ENCODE data around the gene NOC4L. TPM values are rescaled to one million over a fixed set of nuclear protein-coding genes. Genes with fewer than 3 reads are reported as not detected.

The NOC4L gene
- total RNA-seq, 6 experiments from 2014 or later, result 7.4 to 9.7 (median 8.3) TPM

GRCh38 chr12:132118876-132119275, 25.4 kb upstream of the NOC4L start:
- WGBS (ENCODE audit: insufficient coverage, low coverage, low lambda C conversion rate, missing lambda C conversion rate), result no CpG with 5 or more reads among the region's 22 CpGs
- Histone ChIP-seq H3K4me1 (no peaks in the 10 kb centered on the region), H3K27ac (no peak overlapping the region), H3K27me3 (no peaks in the 10 kb centered on the region), H3K36me3 (peaks cover 0 to 48% (median 18%) of the 10 kb centered on the region in 4 donors), H3K9me3 (no peaks in the 10 kb centered on the region), H3K4me3 (no peak overlapping the region)
- intact Hi-C loops (cut with DNase I), result no loop called here
- TF ChIP-seq POLR2A (IDR thresholded peaks at IDR 0.05), result no peak
- TF ChIP-seq, protein P1, sequence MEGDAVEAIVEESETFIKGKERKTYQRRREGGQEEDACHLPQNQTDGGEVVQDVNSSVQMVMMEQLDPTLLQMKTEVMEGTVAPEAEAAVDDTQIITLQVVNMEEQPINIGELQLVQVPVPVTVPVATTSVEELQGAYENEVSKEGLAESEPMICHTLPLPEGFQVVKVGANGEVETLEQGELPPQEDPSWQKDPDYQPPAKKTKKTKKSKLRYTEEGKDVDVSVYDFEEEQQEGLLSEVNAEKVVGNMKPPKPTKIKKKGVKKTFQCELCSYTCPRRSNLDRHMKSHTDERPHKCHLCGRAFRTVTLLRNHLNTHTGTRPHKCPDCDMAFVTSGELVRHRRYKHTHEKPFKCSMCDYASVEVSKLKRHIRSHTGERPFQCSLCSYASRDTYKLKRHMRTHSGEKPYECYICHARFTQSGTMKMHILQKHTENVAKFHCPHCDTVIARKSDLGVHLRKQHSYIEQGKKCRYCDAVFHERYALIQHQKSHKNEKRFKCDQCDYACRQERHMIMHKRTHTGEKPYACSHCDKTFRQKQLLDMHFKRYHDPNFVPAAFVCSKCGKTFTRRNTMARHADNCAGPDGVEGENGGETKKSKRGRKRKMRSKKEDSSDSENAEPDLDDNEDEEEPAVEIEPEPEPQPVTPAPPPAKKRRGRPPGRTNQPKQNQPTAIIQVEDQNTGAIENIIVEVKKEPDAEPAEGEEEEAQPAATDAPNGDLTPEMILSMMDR (IDR thresholded peaks at IDR 0.05), result no peak
- ATAC-seq, result no peak
- no peak for DNase-seq

GRCh38 chr12:132121283-132121682, 23.0 kb upstream of the NOC4L start:
- no peak for ATAC-seq
- Histone ChIP-seq H3K27me3 (no peaks in the 10 kb centered on the region), H3K4me3 (no peak overlapping the region), H3K9me3 (no peaks in the 10 kb centered on the region), H3K4me1 (no peaks in the 10 kb centered on the region), H3K36me3 (peaks cover 0 to 36% (median 17%) of the 10 kb centered on the region in 4 donors), H3K27ac (no peak overlapping the region)
- intact Hi-C loops (cut with DNase I), result no loop called here
- TF ChIP-seq, protein P1 (IDR thresholded peaks at IDR 0.05), result no peak
- TF ChIP-seq POLR2A (IDR thresholded peaks at IDR 0.05), result no peak
- no peak for DNase-seq
- WGBS (ENCODE audit: insufficient coverage, low coverage, low lambda C conversion rate, missing lambda C conversion rate), result 93% methylated on average over 13 of the region's 14 CpGs

DNA sequence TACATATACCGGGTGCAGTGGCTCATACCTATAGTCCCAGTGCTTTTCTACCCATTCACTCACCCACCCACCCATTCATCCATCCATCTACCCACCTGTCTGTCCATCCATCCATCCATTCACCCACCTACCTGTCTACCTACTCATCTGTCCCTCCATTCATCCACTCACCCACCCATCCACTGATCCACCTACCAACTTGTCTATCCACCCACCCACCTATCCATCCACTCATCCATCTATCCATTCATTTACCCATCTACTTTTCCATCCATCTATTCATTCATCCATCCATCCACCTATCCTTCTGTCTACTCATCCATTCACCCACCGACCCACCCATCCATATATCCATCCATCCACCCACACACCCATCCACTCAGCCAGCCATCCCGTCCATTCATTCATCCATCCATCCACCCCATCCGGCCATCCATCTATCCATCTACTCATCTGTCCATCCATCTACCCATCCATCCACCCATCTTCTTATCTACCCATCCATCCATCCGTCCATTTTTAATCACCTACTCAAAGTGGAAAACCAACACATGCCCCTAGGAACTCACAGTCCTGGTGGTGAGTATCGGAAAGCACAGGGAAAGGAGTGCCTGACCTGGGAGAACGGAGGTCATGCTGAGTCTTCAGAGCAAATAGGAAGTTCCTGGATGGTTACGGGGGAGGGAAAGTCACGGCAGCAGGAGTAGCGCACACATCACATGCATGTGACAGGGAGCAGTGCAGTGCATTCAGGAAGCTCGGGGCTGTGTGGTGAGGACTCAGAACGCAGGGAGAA, 20.1 kb upstream of the NOC4L start:
- no peaks in the 10 kb centered on the region for H3K4me1 ChIP-seq
- WGBS (ENCODE audit: insufficient coverage, low coverage, low lambda C conversion rate, missing lambda C conversion rate), result 93% methylated on average over 12 of the region's 12 CpGs
- DNase-seq, result no peak
- no peak overlapping the region for H3K27ac ChIP-seq
- intact Hi-C loops (cut with DNase I), result no loop called here
- no peak for TF ChIP-seq POLR2A (IDR thresholded peaks at IDR 0.05)
- TF ChIP-seq, protein P1 (IDR thresholded peaks at IDR 0.05), result no peak
- no peak for ATAC-seq
- H3K27me3 ChIP-seq, result no peaks in the 10 kb centered on the region
- peaks cover 0 to 47% (median 22%) of the 10 kb centered on the region in 4 donors for H3K36me3 ChIP-seq
- no peaks in the 10 kb centered on the region for H3K9me3 ChIP-seq
- H3K4me3 ChIP-seq, result no peak overlapping the region

GRCh38 chr12:132124766-132125425, 19.4 kb upstream of the NOC4L start:
- no peak overlapping the region for H3K4me3 ChIP-seq
- intact Hi-C loops (cut with DNase I), result no loop called here
- no peaks in the 10 kb centered on the region for H3K4me1 ChIP-seq
- no peak for ATAC-seq
- H3K9me3 ChIP-seq, result no peaks in the 10 kb centered on the region
- DNase-seq, result no peak
- WGBS (ENCODE audit: insufficient coverage, low coverage, low lambda C conversion rate, missing lambda C conversion rate), result 84% methylated on average over 7 of the region's 19 CpGs
- no peak for TF ChIP-seq POLR2A (IDR thresholded peaks at IDR 0.05)
- TF ChIP-seq, protein P1 (IDR thresholded peaks at IDR 0.05), result no peak
- H3K36me3 ChIP-seq, result peaks cover 0 to 47% (median 22%) of the 10 kb centered on the region in 4 donors
- no peaks in the 10 kb centered on the region for H3K27me3 ChIP-seq
- H3K27ac ChIP-seq, result no peak overlapping the region

Data from right lobe of liver (tissue), 6 donors.